ENCODE data around the gene NEK1. TPM values are rescaled to one million over a fixed set of nuclear protein-coding genes. Genes with fewer than 3 reads are reported as not detected.
"Not testable (repeated sequence)": the region's sequence is repeated elsewhere in the genome, so short reads cannot be mapped to it uniquely, and the experiment has no call there.

NEK1 gene
- total RNA-seq, 2 experiments from 2014 or later = 7.4 to 26.2 TPM

DNA sequence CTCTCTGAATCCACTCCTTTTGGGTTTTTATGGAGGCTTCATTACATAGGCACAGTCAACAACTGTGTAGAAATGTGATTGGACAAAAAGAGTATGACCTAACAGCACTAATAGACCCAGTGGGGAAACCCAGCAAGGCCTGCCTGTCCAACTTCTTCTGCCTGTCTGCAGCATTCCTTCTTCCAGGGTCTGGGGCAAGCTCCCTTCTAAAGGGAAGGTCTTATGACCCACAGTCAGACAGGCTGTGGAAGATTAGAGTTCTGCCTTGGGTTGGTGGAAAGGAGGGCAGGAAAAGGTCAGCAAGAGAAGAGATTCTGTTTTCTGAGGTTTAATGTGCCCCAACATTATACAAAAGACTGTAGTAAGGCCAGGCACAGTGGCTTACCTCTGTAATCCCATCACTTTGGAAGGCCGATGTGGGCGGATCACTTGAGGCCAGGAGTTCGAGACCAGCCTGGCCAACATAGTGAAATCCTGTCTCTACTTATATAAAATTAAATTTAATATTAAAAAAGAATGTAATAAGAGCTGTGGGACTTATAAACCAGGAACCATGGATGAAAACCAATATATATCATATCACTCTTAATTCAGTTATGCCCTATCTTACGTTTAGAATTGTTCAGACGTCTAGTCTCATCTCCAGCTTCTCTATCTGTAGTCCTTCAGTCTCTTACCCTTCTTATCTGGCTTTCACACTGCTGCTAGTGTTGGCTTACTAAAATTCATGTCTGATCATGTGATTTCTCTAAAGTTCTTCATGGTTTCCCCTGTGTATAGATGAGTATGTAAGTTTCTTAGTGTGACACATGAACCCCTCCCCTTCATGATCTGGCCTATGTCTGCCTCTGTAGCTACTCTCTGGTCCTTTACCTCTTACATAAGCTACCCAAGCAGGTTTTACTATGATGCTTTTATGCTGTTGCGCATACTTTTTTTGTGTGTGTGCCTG lies 14.2 kb upstream of the NEK1 start:
- H3K4me1 ChIP-seq (ENCODE audit: insufficient read depth, low read length, poor library complexity, severe bottlenecking) = peaks cover 37% of the 10 kb centered on the region
- no peak overlapping the region for H3K4me2 ChIP-seq (ENCODE audit: low read length)
- CTCF ChIA-PET (ENCODE audit: unreplicated experiment) = no interaction called here
- H3K9me3 ChIP-seq (ENCODE audit: low read length) = no peaks in the 10 kb centered on the region
- POLR2A ChIA-PET = interaction anchor here (0.6 to 1.7 kb wide), 6 partner anchors 8 to 49 kb away, joined by 3 to 7 read pairs (median 3); no protein-coding TSS in a partner anchor
- no peak overlapping the region for H3K27ac ChIP-seq (ENCODE audit: low read depth, low read length, poor library complexity, severe bottlenecking)
- no TSS peak for BruUV-seq (replicated peaks)
- DNase-seq (ENCODE audit: low spot score) = no peak
- intact Hi-C loops (cut with micrococcal nuclease; ENCODE audit: unreplicated experiment) = no loop called here
- no peak for TF ChIP-seq EZH2phosphoT487 (IDR thresholded peaks at IDR 0.05; ENCODE audit: borderline replicate concordance, low read depth, low read length)
- TF ChIP-seq, protein P1, sequence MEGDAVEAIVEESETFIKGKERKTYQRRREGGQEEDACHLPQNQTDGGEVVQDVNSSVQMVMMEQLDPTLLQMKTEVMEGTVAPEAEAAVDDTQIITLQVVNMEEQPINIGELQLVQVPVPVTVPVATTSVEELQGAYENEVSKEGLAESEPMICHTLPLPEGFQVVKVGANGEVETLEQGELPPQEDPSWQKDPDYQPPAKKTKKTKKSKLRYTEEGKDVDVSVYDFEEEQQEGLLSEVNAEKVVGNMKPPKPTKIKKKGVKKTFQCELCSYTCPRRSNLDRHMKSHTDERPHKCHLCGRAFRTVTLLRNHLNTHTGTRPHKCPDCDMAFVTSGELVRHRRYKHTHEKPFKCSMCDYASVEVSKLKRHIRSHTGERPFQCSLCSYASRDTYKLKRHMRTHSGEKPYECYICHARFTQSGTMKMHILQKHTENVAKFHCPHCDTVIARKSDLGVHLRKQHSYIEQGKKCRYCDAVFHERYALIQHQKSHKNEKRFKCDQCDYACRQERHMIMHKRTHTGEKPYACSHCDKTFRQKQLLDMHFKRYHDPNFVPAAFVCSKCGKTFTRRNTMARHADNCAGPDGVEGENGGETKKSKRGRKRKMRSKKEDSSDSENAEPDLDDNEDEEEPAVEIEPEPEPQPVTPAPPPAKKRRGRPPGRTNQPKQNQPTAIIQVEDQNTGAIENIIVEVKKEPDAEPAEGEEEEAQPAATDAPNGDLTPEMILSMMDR (conservative IDR thresholded peaks at IDR 0.05; ENCODE audit: low read length) = no peak
- no peak overlapping the region for H3K4me3 ChIP-seq (ENCODE audit: low read depth, low read length, poor library complexity, severe bottlenecking)
- H3K9me2 ChIP-seq (ENCODE audit: insufficient read depth, low read length) = no peaks in the 10 kb centered on the region
- no peak overlapping the region for H2AFZ ChIP-seq (ENCODE audit: low read length)
- H3K79me2 ChIP-seq (ENCODE audit: insufficient read depth, low read depth, low read length) = peaks cover 97% of the 10 kb centered on the region
- peaks cover 15% of the 10 kb centered on the region for H3K36me3 ChIP-seq (ENCODE audit: insufficient read depth, low read length)
- H4K20me1 ChIP-seq (ENCODE audit: insufficient read depth, low read length) = peaks cover 12% of the 10 kb centered on the region; the same call in 1 of the 2 replicates

DNA sequence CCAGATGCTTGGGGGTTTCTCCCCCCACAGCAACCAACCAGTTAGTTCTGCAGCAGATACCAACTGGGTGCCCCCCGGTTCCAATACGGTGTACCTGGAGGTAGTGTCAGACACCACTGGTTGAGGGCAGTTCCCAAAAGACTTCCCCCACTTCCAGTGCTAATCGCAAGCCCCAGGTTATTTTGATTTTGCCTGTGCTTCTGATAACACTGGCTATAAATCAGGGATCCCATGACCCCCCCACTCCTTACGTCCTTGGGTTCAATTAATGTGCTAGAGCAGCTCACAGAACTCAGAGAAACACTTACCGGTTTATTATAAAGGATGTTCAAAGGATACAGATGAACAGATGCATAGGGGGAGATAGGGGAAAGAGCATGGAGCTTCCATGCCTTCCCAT lies 13.5 kb upstream of the NEK1 start:
- peaks cover 14% of the 10 kb centered on the region; the same call in 1 of the 2 replicates for H4K20me1 ChIP-seq (ENCODE audit: insufficient read depth, low read length)
- no peaks in the 10 kb centered on the region for H3K9me3 ChIP-seq (ENCODE audit: low read length)
- no peak overlapping the region for H3K27ac ChIP-seq (ENCODE audit: low read depth, low read length, poor library complexity, severe bottlenecking)
- H2AFZ ChIP-seq (ENCODE audit: low read length) = no peak overlapping the region
- H3K9me2 ChIP-seq (ENCODE audit: insufficient read depth, low read length) = no peaks in the 10 kb centered on the region
- peaks cover 99% of the 10 kb centered on the region for H3K79me2 ChIP-seq (ENCODE audit: insufficient read depth, low read depth, low read length)
- ChIA-PET POLR2A (interaction anchor here (0.6 to 1.7 kb wide), 5 partner anchors 9 to 50 kb away, joined by 3 to 5 read pairs (median 3); no protein-coding TSS in a partner anchor), CTCF (ENCODE audit: unreplicated experiment) (no interaction called here)
- peaks cover 37% of the 10 kb centered on the region for H3K4me1 ChIP-seq (ENCODE audit: insufficient read depth, low read length, poor library complexity, severe bottlenecking)
- H3K36me3 ChIP-seq (ENCODE audit: insufficient read depth, low read length) = peaks cover 15% of the 10 kb centered on the region
- no peak overlapping the region for H3K4me3 ChIP-seq (ENCODE audit: low read depth, low read length, poor library complexity, severe bottlenecking)
- BruUV-seq (replicated peaks) = no TSS peak
- DNase-seq (ENCODE audit: low spot score) = no peak
- intact Hi-C loops (cut with micrococcal nuclease; ENCODE audit: unreplicated experiment) = no loop called here
- TF ChIP-seq, protein P1 (conservative IDR thresholded peaks at IDR 0.05; ENCODE audit: low read length) = no peak
- TF ChIP-seq EZH2phosphoT487 (IDR thresholded peaks at IDR 0.05; ENCODE audit: borderline replicate concordance, low read depth, low read length) = no peak
- no peak overlapping the region for H3K4me2 ChIP-seq (ENCODE audit: low read length)

DNA sequence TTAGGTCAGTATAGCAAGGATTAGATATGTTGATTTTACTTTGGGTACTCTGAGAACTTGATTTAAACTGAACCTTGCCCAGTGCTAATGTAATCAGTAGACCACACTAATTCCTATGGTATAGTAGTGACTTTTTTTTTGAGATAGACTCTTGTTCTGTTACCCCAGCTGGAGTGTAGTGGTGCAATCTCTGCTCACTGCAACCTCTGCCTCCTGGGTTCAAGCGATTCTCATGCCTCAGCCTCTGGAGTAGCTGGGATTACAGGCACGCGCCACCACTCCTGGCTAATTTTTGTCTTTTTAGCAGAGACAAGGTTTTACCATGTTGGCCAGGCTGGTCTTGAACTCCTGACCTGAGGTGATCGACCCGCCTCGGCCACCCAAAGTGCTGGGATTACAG lies 11.6 kb upstream of the NEK1 start:
- H3K4me1 ChIP-seq (ENCODE audit: insufficient read depth, low read length, poor library complexity, severe bottlenecking) = peaks cover 26% of the 10 kb centered on the region
- CTCF ChIA-PET (ENCODE audit: unreplicated experiment); intact Hi-C loops (cut with micrococcal nuclease; ENCODE audit: unreplicated experiment): not testable (repeated sequence)

More for the DNA sequence above, 11.6 kb upstream of the NEK1 start:
- H2AFZ ChIP-seq (ENCODE audit: low read length); DNase-seq (ENCODE audit: low spot score); H3K27ac ChIP-seq (ENCODE audit: low read depth, low read length, poor library complexity, severe bottlenecking); H3K9me2 ChIP-seq (ENCODE audit: insufficient read depth, low read length); H3K36me3 ChIP-seq (ENCODE audit: insufficient read depth, low read length); H3K4me3 ChIP-seq (ENCODE audit: low read depth, low read length, poor library complexity, severe bottlenecking); BruUV-seq (replicated peaks); H3K9me3 ChIP-seq (ENCODE audit: low read length): not testable (repeated sequence)
- H4K20me1 ChIP-seq (ENCODE audit: insufficient read depth, low read length) = peaks cover 14% of the 10 kb centered on the region; the same call in 1 of the 2 replicates
- POLR2A ChIA-PET = interaction anchor here (0.9 to 1.3 kb wide), 4 partner anchors 8 to 35 kb away, joined by 3 to 4 read pairs (median 3); no protein-coding TSS in a partner anchor
- 0 out of 2 replicates have a peak overlapping the region, but pooled peaks have one; percentile 97 for H3K4me2 ChIP-seq (ENCODE audit: low read length)
- peaks cover 86% of the 10 kb centered on the region for H3K79me2 ChIP-seq (ENCODE audit: insufficient read depth, low read depth, low read length)
